GM19238 (cell line): ENCODE data around the gene CHD2.

ENCODE experiments used
- DNase-seq: peaks from one replicate; pipeline ENCODE4 v3.0.0; 2011; ENCODE audit warnings: low spot score; ENCODE audit not compliant: insufficient read length

The CHD2 gene

DNA sequence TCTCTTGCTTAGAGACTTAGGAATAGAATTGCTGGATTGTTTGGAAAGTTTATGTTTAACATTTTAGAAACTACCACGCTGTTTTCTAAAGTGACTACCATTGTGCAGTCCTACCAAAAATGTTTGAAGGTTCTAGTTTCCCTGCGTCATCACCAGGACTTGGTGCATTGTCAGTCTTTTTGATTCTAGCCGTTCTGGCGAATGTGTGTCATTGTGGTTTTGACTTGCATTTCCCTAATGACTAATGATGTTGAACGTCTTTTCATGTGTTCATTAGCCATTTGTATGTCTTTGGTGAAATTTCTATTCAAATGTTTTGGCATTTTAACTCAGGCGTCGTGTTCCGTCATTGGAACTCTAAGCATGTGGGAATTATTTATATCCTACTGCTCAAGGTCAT is 58.0 kb downstream of the CHD2 start:
- no peak for DNase-seq

DNA sequence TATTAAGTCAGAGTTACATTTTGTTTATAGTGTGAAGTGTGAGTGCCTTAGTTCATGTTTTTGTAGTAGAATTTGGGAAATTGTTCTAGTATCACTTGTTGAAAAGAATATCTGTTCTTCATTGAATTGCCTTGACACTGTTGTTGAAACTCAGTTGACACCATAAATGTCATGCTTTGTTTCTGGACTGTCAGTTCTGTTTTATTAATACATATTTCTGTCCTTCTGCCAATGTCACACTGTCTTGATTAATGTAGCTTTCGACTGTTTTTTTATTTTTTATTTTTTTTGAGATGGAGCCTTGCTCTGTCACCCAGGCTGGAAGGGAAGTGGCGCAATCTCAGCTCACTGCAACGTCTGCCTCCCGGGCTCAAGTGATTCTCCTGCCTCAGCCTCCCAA is 59.1 kb downstream of the CHD2 start:
- DNase-seq, result no peak

DNA sequence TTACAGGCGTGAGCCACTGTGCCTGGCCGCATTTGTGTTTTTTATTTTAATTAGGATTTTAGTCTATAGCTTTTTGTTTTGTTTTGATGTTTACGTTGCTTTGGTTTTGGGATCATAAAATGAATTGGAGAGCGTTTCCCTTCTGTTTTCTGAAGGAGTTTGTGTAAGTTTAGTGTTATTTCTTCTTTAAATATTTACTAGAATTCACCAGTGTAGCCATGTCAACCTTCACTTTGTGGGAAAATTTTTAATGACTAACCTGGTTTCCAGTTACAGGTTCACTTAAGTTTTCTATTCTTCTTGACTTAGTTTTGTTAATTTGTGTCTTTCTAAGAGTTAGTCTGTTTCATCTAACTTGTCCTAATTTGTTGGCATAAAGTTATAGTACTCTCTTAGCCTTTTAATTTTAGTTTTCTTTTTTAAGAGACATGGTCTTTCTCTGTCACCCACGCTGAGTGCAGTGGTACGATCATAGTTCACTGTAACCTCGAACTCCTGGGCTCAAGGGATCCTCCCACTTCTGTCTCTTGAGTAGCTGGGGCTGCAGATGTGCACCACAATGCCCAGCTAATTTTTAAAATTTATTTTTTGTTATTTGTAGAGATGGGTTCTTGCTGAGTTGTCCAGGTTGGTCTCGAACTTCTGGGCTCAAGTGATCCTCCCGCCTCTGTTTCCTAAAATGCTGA is 61.0 kb downstream of the CHD2 start:
- no peak for DNase-seq

DNA sequence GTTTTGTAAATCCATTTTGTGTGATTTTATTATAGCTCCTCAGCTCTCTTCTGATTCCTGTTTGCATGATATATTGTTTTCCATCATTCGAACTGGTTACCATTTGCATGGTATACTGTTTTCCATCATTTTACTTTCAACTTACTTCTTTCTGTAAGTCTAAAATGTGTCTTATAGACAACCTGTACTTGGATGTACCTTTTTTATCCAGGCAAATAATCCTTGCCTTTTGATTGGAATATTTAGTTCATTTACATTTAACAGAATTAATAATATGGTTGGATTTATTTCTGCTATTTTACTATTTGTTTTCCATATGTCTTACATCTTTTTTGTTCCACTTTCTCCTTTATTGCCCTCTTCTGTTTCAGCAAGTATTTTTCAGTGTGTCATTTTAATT is 62.8 kb downstream of the CHD2 start:
- DNase-seq, result no peak

DNA sequence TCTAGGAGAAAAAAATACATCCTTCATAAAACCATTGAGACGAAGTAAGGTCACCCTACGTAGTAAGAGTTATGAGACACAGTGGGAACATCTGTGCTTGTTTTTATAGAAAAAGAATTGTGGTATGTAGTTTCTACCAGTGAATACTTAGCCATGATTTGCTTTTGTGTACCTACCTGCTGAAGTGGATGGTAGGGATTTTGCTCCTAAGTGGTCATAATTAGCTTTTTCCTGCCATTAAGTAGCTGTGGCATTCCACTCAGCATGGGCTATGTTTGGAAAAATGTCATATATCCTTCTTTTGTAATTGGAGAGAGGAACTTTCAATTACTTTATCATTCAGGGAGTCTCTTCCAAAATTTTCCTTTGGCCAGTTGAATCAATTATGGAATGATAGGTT is 63.7 kb downstream of the CHD2 start:
- no peak for DNase-seq

DNA sequence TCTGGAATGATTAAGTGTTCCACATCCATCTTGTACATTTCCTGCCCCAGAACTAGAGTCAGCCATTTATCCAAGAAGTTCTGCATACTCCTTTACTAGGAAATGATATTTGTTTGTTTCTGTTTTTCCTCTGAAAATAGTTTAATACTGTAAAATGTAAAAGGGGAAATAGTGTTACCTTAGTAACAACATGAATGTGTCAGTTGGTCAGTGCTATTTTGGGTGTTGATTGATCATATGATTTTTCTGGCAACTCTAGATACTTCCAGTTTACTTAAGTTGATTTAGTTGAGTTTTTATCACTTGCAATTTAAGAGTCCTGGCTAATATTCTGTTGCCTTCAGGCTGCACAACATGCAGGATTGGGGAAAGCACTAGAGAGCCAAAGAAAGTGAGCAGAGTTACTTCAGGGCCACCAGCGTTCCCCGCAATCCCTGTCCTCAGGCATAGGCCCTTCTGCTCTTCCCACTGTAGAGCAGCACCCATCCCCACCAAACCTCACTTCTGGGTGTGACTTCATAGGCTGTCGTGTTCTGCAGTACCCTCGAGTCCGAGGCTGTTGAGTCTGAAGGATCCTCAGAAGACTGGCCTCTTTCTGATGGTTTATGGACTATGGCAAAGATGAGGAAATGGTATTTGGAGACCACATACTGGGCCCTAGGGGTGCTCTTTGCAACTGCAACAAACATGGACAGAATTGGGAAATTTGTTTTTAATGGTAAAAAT is 69.0 kb downstream of the CHD2 start:
- no peak for DNase-seq

DNA sequence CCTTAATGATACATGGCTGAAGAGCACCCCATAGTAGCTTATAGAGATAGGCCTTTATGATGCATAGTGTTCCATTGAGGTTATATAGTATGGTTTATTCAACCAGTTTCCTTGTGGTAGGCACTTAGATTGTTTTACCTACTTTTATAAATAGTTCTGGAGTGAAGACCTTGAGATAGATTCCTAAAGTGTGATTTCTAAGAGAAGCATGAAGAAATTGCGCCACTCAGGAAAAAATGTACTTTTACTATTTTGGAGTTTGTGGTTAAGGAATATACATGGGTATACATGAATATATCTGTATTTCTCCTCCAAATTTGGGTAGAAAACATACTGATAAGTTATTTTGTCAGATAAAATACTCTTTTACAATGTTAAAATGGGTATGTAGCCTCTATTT is 70.5 kb downstream of the CHD2 start:
- DNase-seq, result no peak

DNA sequence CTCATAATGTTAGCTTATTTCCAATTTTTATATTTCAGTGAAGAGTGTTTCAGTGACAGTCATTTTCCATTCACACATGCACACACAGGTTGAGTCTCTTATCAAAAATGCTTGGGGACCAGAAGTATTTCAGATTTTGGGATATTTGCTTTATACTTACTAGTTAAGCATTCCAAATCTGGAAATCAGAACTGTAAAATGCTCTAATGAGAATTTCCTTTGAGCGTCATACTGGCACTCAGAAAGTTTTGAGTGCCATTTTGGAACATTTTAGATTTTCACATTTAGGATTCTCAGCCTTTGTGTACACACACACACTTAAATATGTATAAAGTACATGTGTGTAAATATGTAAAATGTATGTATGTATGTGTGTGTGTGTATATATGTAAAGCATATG is 71.0 kb downstream of the CHD2 start:
- DNase-seq, result no peak

DNA sequence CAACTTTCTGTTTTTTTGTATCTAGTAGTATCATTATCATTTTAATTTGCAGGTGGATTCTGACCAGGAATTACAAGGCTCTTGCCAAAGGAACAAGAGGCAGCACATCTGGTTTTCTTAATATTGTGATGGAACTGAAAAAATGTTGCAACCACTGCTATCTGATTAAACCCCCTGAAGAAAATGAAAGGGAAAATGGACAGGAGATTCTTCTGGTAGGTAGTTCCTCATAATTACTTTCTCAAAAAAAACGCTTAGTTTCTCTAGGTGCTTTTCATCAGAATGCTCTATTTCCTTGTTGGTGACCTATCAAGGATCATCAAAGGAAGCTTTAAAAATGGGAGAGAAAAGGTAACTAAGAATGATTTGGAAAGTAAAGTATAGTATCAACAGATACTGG is 71.6 kb downstream of the CHD2 start:
- no peak for DNase-seq

DNA sequence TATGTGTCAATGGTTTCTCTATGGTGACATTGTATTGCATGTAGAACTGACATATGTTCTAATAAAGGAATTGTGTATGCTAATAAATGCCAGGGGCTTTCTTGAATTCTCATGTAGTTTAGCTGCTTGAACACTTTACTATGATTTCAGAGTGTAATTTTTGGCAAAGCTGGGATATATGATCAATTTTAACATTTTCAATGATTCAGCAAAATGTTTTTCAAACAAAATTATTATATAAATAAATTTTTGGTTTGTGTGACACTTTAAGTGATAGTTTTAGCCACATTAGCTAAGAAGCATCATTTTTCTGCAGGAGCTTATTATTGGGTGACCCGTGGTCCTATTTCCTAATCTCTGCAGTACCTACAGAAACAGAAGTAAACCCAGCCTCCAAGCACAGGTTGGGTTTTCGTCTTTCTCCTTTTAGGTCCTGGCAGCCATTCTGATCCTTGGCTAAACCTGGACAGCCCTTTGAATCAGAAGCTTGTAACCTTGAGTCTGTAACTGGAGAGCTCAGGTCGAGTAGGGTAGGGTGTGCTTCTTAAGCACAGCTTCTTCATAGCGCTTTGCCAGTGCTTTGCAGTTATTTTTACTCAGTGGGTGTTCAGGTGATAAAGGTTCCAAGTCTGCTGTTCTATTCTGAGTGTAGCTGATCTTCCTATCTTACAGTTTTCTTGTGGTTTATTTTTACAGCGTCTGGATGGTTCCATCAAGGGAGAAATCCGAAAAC is 74.2 kb downstream of the CHD2 start:
- no peak for DNase-seq

DNA sequence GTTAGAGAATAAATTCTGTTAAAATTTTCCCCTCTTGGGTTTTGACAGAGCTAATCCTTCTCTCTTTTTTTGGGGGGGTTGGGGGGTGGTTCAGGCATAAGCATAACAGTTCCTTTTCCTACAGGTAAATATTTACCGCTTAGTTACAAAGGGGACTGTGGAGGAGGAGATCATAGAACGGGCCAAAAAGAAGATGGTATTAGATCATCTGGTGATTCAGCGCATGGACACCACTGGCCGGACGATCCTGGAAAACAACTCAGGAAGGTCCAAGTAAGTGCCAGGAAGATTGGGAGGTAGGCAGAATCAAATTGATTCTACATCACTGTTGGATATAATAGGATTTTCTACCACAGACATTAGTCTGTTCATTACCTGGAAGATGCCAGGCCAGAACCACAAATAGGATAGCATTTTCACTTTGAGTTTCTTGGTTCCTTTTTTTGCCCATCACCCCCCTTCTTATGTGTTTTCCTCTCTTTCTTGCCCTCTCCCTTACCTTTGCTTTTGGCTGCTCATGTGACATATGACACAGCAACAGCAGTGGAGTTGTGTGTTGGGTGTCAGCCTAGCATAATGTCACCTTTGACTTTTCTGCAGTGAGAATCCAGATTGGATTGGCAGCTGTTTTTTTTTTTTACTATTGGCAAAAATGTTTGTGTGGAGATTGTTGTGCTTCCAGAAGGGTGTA is 79.0 kb downstream of the CHD2 start:
- DNase-seq, result no peak

DNA sequence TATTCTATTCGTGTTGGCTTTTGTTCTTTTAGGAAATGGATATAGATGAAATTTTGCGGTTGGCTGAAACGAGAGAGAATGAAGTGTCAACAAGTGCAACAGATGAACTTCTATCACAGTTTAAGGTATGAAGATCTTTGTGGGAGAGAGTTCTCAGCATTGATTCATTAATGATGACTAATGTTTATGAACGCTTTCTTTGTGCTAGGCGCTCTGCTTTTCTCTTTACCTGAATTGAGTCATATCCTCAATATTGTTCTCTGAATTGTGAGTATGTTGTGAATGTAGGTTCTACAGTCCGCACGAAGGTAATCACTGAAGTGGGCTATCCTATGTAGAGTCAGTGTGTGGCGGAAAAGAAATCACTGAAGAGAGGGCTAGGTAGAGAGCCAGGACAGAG is 81.2 kb downstream of the CHD2 start:
- no peak for DNase-seq

DNA sequence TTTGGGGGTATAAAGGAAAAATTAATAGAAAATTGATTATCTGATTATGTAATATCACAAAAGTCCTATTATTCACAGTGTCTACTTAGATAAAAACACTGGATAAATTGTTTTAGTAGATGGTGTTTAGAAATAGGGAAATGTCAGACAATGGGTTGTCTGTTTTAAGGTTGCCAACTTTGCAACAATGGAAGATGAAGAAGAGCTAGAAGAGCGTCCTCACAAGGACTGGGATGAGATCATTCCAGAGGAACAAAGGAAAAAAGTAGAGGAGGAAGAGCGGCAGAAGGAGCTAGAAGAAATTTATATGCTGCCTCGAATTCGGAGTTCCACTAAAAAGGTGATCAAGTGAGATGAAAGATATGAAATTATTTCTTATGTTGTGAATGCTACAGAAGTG is 84.0 kb downstream of the CHD2 start:
- no peak for DNase-seq

DNA sequence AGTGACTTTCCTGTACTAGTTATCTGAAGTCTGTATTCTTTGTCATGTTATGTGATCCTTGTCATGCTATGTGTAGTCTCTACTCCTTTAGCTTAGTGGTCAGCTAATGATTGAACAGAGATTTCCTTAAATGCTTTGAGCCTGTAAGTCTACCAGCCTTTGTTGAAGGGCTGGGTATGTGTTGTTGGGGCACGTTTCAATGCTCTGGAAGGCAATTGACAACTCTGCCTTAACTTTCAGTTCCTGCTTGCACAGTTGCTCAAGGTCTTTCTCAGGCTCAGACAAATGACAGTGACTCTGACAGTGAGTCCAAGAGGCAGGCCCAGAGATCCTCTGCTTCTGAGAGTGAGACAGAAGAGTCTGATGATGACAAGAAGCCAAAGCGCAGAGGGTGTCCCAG is 89.3 kb downstream of the CHD2 start:
- DNase-seq, result no peak

DNA sequence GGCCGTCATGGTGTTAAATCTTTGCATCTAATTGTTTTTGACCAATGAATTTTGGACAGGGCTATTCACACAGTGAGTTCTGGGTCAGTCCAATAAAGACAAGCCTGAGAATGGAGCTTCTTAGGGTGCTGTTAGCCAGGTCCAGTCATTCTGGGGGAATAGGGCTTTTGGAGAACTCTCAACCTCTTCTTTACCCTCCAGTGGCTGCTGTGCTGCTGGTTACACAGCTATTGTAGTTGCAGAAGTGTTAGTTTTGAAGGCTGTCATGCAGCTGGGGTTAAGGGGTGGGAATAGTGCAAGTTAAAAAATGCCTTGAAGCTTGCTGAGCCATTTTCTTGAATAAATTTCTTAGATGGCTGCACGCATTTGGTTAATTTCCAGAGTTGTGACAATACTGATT is 89.9 kb downstream of the CHD2 start:
- DNase-seq, result no peak

DNA sequence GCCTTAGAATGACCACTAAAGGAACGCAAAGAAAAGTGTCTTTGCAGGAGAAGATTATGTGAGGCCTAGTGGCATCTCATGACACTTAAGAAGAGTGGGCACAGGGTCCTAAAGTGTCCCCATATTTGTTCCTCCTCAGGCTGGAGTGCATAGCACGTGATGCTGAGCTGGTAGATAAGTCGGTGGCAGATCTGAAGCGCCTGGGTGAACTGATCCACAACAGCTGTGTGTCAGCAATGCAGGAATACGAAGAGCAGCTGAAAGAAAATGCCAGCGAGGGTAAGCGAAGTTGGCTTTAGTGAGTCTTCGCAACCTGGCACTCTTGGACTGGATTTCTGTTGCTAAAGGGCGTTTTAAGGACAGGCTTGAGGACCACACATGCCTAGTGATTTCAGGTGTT is 92.6 kb downstream of the CHD2 start:
- no peak for DNase-seq

DNA sequence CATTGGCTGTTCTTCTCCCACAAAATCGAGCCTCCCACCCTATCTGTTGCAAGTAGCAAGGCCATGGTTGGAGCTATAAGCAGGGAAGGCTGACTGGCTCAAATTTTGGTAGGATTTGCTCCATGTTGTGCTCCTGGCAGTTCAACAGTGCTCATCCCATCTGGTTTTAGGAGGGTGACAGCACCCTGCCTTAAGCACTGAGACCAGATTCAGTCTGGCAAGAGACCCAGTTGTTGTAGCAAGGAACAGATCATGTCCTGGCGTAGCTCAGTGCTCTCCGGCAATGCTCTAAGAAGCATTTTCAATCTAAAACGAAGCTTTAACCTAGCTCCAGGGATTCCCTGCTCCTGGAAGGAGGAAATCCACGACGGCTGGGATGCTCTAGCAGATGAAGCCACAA is 97.7 kb downstream of the CHD2 start:
- DNase-seq, result no peak

DNA sequence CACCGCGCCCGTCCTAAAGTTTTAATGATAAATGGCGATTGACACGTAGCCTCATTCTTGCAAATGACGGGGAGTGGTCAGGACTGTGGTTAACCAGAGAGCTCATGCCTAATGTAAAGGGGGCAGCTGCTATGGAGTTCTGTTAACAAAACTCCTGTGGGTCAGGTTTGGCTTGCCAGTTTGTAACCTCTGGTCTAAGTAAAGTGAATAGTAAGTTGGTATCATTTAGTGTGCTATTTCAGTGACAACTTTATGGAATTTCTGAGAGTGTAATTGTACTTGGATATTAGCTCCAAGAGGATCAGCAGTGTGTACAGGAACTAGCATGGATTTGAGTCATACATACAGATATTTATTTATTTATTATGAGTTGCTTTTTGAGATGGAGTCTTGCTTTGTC is 101.0 kb downstream of the CHD2 start:
- DNase-seq, result no peak

DNA sequence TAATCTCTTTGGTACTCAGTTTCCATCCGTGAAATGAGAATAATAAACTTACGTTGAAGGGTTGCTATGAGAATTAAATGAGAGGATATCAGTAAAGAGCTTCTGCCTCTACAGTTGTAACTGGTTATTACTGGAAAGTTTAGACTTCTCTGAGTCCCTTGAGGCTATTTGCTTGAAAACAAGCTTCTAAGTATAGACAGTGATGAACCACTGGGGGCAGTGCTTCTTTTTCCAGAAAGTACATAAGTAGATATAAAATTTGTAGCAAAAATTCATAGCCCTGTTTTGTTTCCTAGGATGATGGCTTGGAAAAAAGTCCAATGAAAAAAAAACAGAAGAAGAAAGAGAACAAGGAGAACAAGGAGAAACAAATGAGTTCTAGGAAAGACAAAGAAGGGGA is 101.8 kb downstream of the CHD2 start:
- DNase-seq, result no peak

DNA sequence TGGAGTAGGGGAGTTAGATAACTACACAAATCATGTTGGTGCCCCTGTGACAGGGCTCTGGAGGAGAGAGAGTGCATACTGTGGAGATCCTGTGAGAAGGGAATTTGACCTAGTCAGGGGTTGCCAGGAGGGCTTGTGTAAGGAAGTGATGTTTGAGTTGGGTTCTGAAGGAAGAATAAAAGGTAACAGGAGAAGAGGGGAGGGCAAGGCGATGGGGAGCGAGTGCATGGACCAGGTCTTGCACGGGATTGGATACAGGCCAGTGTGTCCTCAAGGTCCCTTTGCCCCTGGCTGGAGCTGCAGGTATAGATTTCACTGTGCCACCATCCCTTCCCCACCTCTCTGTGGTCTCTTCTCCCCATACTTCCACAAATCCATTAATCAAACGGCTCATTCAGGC is 105.0 kb downstream of the CHD2 start:
- no peak for DNase-seq

DNA sequence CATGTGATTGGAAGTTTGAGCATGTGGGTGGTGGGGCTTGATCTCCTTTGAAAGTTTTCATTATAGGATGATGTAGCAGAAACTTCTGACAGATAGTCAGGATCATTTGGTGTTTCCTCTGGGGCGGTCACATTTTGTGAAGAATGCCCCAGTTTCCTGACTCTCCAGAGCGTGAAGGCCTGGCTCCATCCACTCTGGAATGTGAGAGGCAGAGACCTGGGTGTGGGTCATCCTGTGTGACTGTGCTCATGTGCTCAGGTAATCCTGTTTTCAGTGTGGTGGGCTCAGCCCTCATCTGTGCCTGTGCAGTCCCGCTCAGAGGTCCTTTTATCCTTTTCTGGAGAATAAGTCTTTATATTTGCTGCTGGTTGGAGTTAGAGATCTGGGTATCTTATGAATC is 107.9 kb downstream of the CHD2 start:
- no peak for DNase-seq

DNA sequence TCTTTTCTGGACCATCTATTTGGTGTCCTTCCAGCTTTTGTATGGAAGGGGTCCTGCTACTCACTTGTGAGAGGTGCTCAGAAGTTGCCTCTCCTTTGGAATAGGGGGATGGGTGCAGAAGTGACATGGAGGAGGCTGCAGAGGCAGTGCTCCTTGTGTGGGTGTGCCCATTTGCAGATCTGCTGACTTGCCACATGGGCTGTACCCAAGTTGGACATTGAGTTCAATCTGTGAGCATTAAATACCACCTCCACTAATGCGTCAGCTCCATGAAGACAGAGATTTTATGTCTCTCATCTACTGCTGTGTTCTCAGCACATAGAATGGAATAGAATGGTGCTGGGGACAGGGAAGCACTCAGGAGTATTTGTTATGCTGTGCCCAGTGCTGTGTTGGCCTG is 112.7 kb downstream of the CHD2 start:
- DNase-seq, result no peak
